Transverse colon (tissue), 4 donors: ENCODE measurements around the gene PIK3CG. TPM values are rescaled to one million over a fixed set of nuclear protein-coding genes. Genes with fewer than 3 reads are reported as not detected.

ENCODE experiments used
- DNase-seq: peaks from one replicate; pipeline ENCODE4 v3.0.0-alpha.2; 2019
- H3K27ac ChIP-seq, 4 donors: fragments of 200-600 bp; sonication (generic); 2 replicates each; pipeline ENCODE4 v1.5.1; 2016 to 2018; ENCODE audit warnings: inconsistent platforms in 4 of 4
- H3K27me3 ChIP-seq: fragments of 200-600 bp; sonication (generic); 2 replicates; pipeline ENCODE4 v1.5.1; 2017; ENCODE audit warnings: inconsistent platforms
- H3K36me3 ChIP-seq, 4 donors: fragments of 200-600 bp; sonication (generic); 2 replicates each; pipeline ENCODE4 v1.5.1; 2017 to 2019; ENCODE audit warnings: inconsistent platforms in 4 of 4
- H3K4me1 ChIP-seq, 4 donors: fragments of 200-600 bp; sonication (generic); 2 replicates each; pipeline ENCODE4 v1.5.1; 2017 to 2020; ENCODE audit warnings: inconsistent platforms in 4 of 4
- H3K4me3 ChIP-seq, 4 donors: fragments of 200-600 bp; sonication (generic); 1 replicate in 1 of 4; 2 replicates in 3 of 4; pipeline versions ENCODE4 v1.5.1 to v1.6.1; 2017 to 2019; ENCODE audit warnings: inconsistent platforms in 4 of 4
- H3K9me3 ChIP-seq, 2 donors: fragments of 200-600 bp; sonication (generic); 2 replicates each; pipeline ENCODE4 v1.5.1; 2017 to 2019; ENCODE audit warnings: inconsistent platforms in 2 of 2
- EP300 ChIP-seq: sonication (generic); formaldehyde crosslinking; IDR thresholded peaks from one replicate; pipeline ENCODE4 v1.6.1; 2017; ENCODE audit warnings: antibody characterized with exemption, low read depth
- POLR2A ChIP-seq: fragments of 450-650 bp; IDR thresholded peaks from one replicate; pipeline ENCODE4 v1.6.1; 2016; ENCODE audit warnings: antibody characterized with exemption, mild to moderate bottlenecking, moderate library complexity
- POLR2AphosphoS5 ChIP-seq, 3 donors: sonication (generic); formaldehyde crosslinking; IDR thresholded peaks; one replicate each; pipeline ENCODE4 v1.6.1; 2016; ENCODE audit warnings: antibody characterized with exemption in 3 of 3
- WGBS, 2 donors: methylation state at CpG; one replicate each; pipeline ENCODE4 v1.1.5; 2018; ENCODE audit warnings: low coverage in 1 of 2; 5-methylcytosine and 5-hydroxymethylcytosine counted together
- in situ Hi-C, 4 donors: fragments of 200-750 bp; cut with MboI; loops; one replicate each; pipeline versions ENCODE4 v1.15.0 to v1.15.1; 2017; ENCODE audit warnings: low sequenced_read_pairs in 3 of 4, low pct_ligation_motif_present in 1 of 4, low pct_unique_long_range_greater_than_20kb in 1 of 4
- intact Hi-C: fragments of 100-400 bp; cut with DNase I; formaldehyde crosslinking; loops from one replicate; pipeline ENCODE4 v1.15.1; 2023; ENCODE audit warnings: low total_unique reads
- total RNA-seq, 4 donors: library from RNA; depleted of rRNA; stranded (reverse); fragments of >200 nt; gene quantifications; one replicate each; pipeline ENCODE4 v1.1.0, GENCODE V29; 2016
- TF ChIP-seq, protein P1 (sequence below), 5 experiments: fragments of 200-600 bp in 3 of 5; fragments of 450-650 bp in 2 of 5; sonication (generic) in 3 of 5; IDR thresholded peaks; 1 replicate in 2 of 5; 2 replicates in 3 of 5; pipeline ENCODE4 v1.5.1; 2016 to 2017; ENCODE audit warnings: antibody characterized with exemption in 5 of 5, inconsistent platforms in 3 of 5, mild to moderate bottlenecking in 2 of 5, moderate library complexity in 1 of 5

Gene PIK3CG
- total RNA-seq, 4 donors from 2014 or later, result 0.60 to 13.1 (median 9.8) TPM

GRCh38 chr7:106890952-106891351 lies 25.9 kb downstream of the PIK3CG start:
- intact Hi-C loops (no loop called here), in situ Hi-C loops (no loop called here)
- H3K36me3 ChIP-seq, result no peaks in the 10 kb centered on the region
- H3K27ac ChIP-seq, result no peak overlapping the region
- 86 to 94% methylated on average over 1 to 2 of the region's 2 CpGs for WGBS, 2 donors
- DNase-seq, result no peak
- H3K4me1 ChIP-seq, result no peaks in the 10 kb centered on the region
- no peaks in the 10 kb centered on the region for H3K9me3 ChIP-seq
- no peaks in the 10 kb centered on the region for H3K27me3 ChIP-seq
- H3K4me3 ChIP-seq, result no peak overlapping the region
- TF ChIP-seq, protein P1, sequence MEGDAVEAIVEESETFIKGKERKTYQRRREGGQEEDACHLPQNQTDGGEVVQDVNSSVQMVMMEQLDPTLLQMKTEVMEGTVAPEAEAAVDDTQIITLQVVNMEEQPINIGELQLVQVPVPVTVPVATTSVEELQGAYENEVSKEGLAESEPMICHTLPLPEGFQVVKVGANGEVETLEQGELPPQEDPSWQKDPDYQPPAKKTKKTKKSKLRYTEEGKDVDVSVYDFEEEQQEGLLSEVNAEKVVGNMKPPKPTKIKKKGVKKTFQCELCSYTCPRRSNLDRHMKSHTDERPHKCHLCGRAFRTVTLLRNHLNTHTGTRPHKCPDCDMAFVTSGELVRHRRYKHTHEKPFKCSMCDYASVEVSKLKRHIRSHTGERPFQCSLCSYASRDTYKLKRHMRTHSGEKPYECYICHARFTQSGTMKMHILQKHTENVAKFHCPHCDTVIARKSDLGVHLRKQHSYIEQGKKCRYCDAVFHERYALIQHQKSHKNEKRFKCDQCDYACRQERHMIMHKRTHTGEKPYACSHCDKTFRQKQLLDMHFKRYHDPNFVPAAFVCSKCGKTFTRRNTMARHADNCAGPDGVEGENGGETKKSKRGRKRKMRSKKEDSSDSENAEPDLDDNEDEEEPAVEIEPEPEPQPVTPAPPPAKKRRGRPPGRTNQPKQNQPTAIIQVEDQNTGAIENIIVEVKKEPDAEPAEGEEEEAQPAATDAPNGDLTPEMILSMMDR (IDR thresholded peaks at IDR 0.05), result no peak
- TF ChIP-seq EP300 (no peak), POLR2A (no peak), POLR2AphosphoS5 (IDR thresholded peaks at IDR 0.05) (no peak)

GRCh38 chr7:106891548-106892410 lies 26.7 kb downstream of the PIK3CG start:
- DNase-seq, result no peak
- no peak overlapping the region for H3K27ac ChIP-seq
- H3K4me3 ChIP-seq, result no peak overlapping the region
- no peaks in the 10 kb centered on the region for H3K4me1 ChIP-seq
- WGBS, 2 donors, result 75 to 77% methylated on average over 5 to 8 of the region's 8 CpGs
- TF ChIP-seq, protein P1 (IDR thresholded peaks at IDR 0.05), result no peak
- no peak for TF ChIP-seq EP300
- TF ChIP-seq POLR2AphosphoS5 (IDR thresholded peaks at IDR 0.05), result no peak
- no peak for TF ChIP-seq POLR2A
- no peaks in the 10 kb centered on the region for H3K27me3 ChIP-seq
- no peaks in the 10 kb centered on the region for H3K9me3 ChIP-seq
- intact Hi-C loops, result no loop called here
- no peaks in the 10 kb centered on the region for H3K36me3 ChIP-seq
- in situ Hi-C loops, result no loop called here

- no peak for DNase-seq
- Histone ChIP-seq H3K27ac (no peak overlapping the region), H3K9me3 (no peaks in the 10 kb centered on the region), H3K27me3 (no peaks in the 10 kb centered on the region), H3K36me3 (no peaks in the 10 kb centered on the region), H3K4me1 (no peaks in the 10 kb centered on the region), H3K4me3 (no peak overlapping the region)
- 76 to 89% methylated on average over 1 to 2 of the region's 2 CpGs for WGBS, 2 donors
- in situ Hi-C loops (no loop called here), intact Hi-C loops (no loop called here)
- TF ChIP-seq, protein P1 (IDR thresholded peaks at IDR 0.05), result no peak
- TF ChIP-seq POLR2A, result no peak
- no peak for TF ChIP-seq EP300
- no peak for TF ChIP-seq POLR2AphosphoS5 (IDR thresholded peaks at IDR 0.05)
These were observed 28.5 kb downstream of the PIK3CG start for GRCh38 chr7:106893591-106893990.

- H3K4me3 ChIP-seq, result no peak overlapping the region
- WGBS, 2 donors, result 59 to 83% methylated on average over 1 to 4 of the region's 4 CpGs
- H3K4me1 ChIP-seq, result no peaks in the 10 kb centered on the region
- TF ChIP-seq, protein P1 (IDR thresholded peaks at IDR 0.05), result no peak
- no peak for TF ChIP-seq POLR2AphosphoS5 (IDR thresholded peaks at IDR 0.05)
- no peak for TF ChIP-seq EP300
- no peak for TF ChIP-seq POLR2A
- in situ Hi-C loops, result no loop called here
- no peaks in the 10 kb centered on the region for H3K36me3 ChIP-seq
- no peak overlapping the region for H3K27ac ChIP-seq
- no peaks in the 10 kb centered on the region for H3K27me3 ChIP-seq
- intact Hi-C loops, result no loop called here
- H3K9me3 ChIP-seq, result no peaks in the 10 kb centered on the region
- peak; percentile 35 for DNase-seq
These were observed 30.3 kb downstream of the PIK3CG start for GRCh38 chr7:106895246-106895864.
